Measurements from ENCODE around the gene RNF146.
"Not testable (repeated sequence)": the region's sequence is repeated elsewhere in the genome, so short reads cannot be mapped to it uniquely, and the experiment has no call there.

- not testable (repeated sequence) for TF ChIP-seq CTCF (IDR thresholded peaks at IDR 0.05; ENCODE audit: insufficient read depth, low read length); POLR2AphosphoS5 (IDR thresholded peaks at IDR 0.05; ENCODE audit: low read depth)
- TF ChIP-seq, protein P1, sequence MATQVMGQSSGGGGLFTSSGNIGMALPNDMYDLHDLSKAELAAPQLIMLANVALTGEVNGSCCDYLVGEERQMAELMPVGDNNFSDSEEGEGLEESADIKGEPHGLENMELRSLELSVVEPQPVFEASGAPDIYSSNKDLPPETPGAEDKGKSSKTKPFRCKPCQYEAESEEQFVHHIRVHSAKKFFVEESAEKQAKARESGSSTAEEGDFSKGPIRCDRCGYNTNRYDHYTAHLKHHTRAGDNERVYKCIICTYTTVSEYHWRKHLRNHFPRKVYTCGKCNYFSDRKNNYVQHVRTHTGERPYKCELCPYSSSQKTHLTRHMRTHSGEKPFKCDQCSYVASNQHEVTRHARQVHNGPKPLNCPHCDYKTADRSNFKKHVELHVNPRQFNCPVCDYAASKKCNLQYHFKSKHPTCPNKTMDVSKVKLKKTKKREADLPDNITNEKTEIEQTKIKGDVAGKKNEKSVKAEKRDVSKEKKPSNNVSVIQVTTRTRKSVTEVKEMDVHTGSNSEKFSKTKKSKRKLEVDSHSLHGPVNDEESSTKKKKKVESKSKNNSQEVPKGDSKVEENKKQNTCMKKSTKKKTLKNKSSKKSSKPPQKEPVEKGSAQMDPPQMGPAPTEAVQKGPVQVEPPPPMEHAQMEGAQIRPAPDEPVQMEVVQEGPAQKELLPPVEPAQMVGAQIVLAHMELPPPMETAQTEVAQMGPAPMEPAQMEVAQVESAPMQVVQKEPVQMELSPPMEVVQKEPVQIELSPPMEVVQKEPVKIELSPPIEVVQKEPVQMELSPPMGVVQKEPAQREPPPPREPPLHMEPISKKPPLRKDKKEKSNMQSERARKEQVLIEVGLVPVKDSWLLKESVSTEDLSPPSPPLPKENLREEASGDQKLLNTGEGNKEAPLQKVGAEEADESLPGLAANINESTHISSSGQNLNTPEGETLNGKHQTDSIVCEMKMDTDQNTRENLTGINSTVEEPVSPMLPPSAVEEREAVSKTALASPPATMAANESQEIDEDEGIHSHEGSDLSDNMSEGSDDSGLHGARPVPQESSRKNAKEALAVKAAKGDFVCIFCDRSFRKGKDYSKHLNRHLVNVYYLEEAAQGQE (IDR thresholded peaks at IDR 0.05; ENCODE audit: insufficient replicate concordance, low read depth) = not testable (repeated sequence)
Observed at GRCh38 chr6:127331256-127331655, 64.6 kb downstream of the RNF146 start.

Measured in HL-60 (cell line).